Sigmoid colon (tissue), 7 donors: ENCODE data around the gene HIVEP3. TPM values are rescaled to one million over a fixed set of nuclear protein-coding genes. Genes with fewer than 3 reads are reported as not detected.
A peak's percentile ranks its signal among the peaks of the same experiment; 100 is the strongest.
"Not testable (repeated sequence)": the region's sequence is repeated elsewhere in the genome, so short reads cannot be mapped to it uniquely, and the experiment has no call there.

Source experiments
- DNase-seq: peaks from one replicate; pipeline ENCODE4 v3.0.0-alpha.2; 2019
- H3K27ac ChIP-seq, 4 donors: fragments of 200-600 bp; sonication (generic); one replicate each; pipeline ENCODE4 v1.5.1; 2016 to 2019; ENCODE audit warnings: mild to moderate bottlenecking in 1 of 4
- H3K27me3 ChIP-seq, 3 donors: fragments of 200-600 bp; sonication (generic); one replicate each; pipeline ENCODE4 v1.5.1; 2019; ENCODE audit warnings: mild to moderate bottlenecking in 1 of 3
- H3K36me3 ChIP-seq, 4 donors: fragments of 200-600 bp; sonication (generic); one replicate each; pipeline ENCODE4 v1.5.1; 2016 to 2019
- H3K4me1 ChIP-seq, 4 donors: fragments of 200-600 bp; sonication (generic); one replicate each; pipeline ENCODE4 v1.5.1; 2017 to 2019
- H3K4me3 ChIP-seq, 4 donors: fragments of 200-600 bp; sonication (generic); one replicate each; pipeline ENCODE4 v1.5.1; 2017 to 2019; ENCODE audit warnings: mild to moderate bottlenecking in 2 of 4, moderate library complexity in 1 of 4
- H3K9me3 ChIP-seq, 4 donors: fragments of 200-600 bp in 3 of 4; sonication (generic) in 3 of 4; one replicate each; pipeline versions ENCODE4 v1.5.1 to v1.6.1; 2013 to 2019
- EP300 ChIP-seq, 4 donors: sonication (generic); formaldehyde crosslinking; IDR thresholded peaks; one replicate each; pipeline ENCODE4 v1.6.1; 2017; ENCODE audit warnings: antibody characterized with exemption in 4 of 4
- POLR2A ChIP-seq, 2 donors: fragments of 450-650 bp; IDR thresholded peaks; one replicate each; pipeline ENCODE4 v1.6.1; 2016; ENCODE audit warnings: antibody characterized with exemption in 2 of 2, mild to moderate bottlenecking in 2 of 2, moderate library complexity in 2 of 2
- POLR2AphosphoS5 ChIP-seq, 4 donors: sonication (generic); formaldehyde crosslinking; IDR thresholded peaks; one replicate each; pipeline ENCODE4 v1.6.1; 2017; ENCODE audit warnings: antibody characterized with exemption in 4 of 4
- WGBS, 2 donors: extraction: QIAGEN DNeasy Blood & Tissue Kit; methylation state at CpG; one replicate each; pipeline ENCODE4 v1.1.7; 2013; 5-methylcytosine and 5-hydroxymethylcytosine counted together
- intact Hi-C: fragments of 100-400 bp; cut with DNase I; formaldehyde crosslinking; loops from one replicate; pipeline ENCODE4 v1.15.1; 2023
- polyA plus RNA-seq, 3 donors: library from polyadenylated mRNA; stranded (reverse); fragments of 200-250 nt; gene quantifications; one replicate each; pipeline ENCODE4 v1.2.3, GENCODE V29; 2013
- total RNA-seq, 4 donors: library from RNA; depleted of rRNA; stranded (reverse); fragments of >200 nt; gene quantifications; one replicate each; pipeline ENCODE4 v1.1.0, GENCODE V29; 2016
- TF ChIP-seq, protein P1 (sequence below), 4 experiments: fragments of 450-650 bp in 3 of 4; fragments of 200-600 bp in 1 of 4; IDR thresholded peaks; one replicate each; pipeline ENCODE4 v1.5.1; 2016 to 2019; ENCODE audit warnings: antibody characterized with exemption in 4 of 4, mild to moderate bottlenecking in 3 of 4, moderate library complexity in 2 of 4
- donor health status: healthy with polysubstance abuse.
- donor health status: Bipolar disorder and iron deficiency.
- donor health status: healthy.

HIVEP3 gene
- total and polyA plus RNA-seq, 7 donors = 1.4 to 7.8 (median 3.2) TPM

GRCh38 chr1:41925712-41926111 lies 7.0 kb upstream of the HIVEP3 start:
- TF ChIP-seq POLR2A (IDR thresholded peaks at IDR 0.05) = no peak
- TF ChIP-seq POLR2AphosphoS5 (IDR thresholded peaks at IDR 0.05) = no peak
- TF ChIP-seq, protein P1, sequence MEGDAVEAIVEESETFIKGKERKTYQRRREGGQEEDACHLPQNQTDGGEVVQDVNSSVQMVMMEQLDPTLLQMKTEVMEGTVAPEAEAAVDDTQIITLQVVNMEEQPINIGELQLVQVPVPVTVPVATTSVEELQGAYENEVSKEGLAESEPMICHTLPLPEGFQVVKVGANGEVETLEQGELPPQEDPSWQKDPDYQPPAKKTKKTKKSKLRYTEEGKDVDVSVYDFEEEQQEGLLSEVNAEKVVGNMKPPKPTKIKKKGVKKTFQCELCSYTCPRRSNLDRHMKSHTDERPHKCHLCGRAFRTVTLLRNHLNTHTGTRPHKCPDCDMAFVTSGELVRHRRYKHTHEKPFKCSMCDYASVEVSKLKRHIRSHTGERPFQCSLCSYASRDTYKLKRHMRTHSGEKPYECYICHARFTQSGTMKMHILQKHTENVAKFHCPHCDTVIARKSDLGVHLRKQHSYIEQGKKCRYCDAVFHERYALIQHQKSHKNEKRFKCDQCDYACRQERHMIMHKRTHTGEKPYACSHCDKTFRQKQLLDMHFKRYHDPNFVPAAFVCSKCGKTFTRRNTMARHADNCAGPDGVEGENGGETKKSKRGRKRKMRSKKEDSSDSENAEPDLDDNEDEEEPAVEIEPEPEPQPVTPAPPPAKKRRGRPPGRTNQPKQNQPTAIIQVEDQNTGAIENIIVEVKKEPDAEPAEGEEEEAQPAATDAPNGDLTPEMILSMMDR (IDR thresholded peaks at IDR 0.05) = no peak
- no peak for TF ChIP-seq EP300 (IDR thresholded peaks at IDR 0.05)
- Histone ChIP-seq H3K27ac (no peak overlapping the region), H3K4me3 (no peak overlapping the region), H3K36me3 (no peaks in the 10 kb centered on the region), H3K4me1 (no peaks in the 10 kb centered on the region), H3K9me3 (peaks cover 0 to 3% (median 1%) of the 10 kb centered on the region in 4 donors), H3K27me3 (no peaks in the 10 kb centered on the region)
- WGBS, 2 donors = 42 to 66% methylated on average over 1 of the region's 1 CpG
- DNase-seq = no peak
- intact Hi-C loops = no loop called here

DNA sequence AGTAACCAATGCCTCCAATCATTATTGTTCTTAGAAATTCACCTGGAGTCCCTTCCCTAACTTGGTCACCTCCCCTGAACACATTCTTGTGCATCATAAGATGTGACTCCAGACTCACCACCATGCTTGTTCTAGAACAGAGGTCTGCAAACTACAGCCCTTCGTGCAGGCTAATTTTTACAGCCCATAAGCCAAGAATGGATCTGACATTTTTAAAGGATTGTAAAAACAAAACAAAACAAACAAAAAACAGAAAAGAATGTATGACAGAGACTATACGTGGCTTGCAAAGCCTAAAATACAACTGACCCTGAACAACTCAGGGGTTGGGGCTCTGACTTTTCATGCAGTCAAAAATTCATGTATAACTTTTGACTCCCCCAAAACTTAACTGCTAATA lies 6.2 kb upstream of the HIVEP3 start:
- H3K4me1 ChIP-seq = peaks cover 0 to 1% (median under 1%) of the 10 kb centered on the region in 4 donors
- H3K9me3 ChIP-seq = peaks cover 0 to 3% (median 1%) of the 10 kb centered on the region in 4 donors
- H3K27me3 ChIP-seq = no peaks in the 10 kb centered on the region
- H3K36me3 ChIP-seq = no peaks in the 10 kb centered on the region
- TF ChIP-seq EP300 (IDR thresholded peaks at IDR 0.05) (no peak), POLR2A (IDR thresholded peaks at IDR 0.05) (no peak), POLR2AphosphoS5 (IDR thresholded peaks at IDR 0.05) (no peak)
- TF ChIP-seq, protein P1 (IDR thresholded peaks at IDR 0.05) = no peak
- DNase-seq = no peak
- H3K27ac ChIP-seq = no peak overlapping the region
- intact Hi-C loops = no loop called here
- no peak overlapping the region for H3K4me3 ChIP-seq
- 24 to 61% methylated on average over 2 of the region's 2 CpGs for WGBS, 2 donors

DNA sequence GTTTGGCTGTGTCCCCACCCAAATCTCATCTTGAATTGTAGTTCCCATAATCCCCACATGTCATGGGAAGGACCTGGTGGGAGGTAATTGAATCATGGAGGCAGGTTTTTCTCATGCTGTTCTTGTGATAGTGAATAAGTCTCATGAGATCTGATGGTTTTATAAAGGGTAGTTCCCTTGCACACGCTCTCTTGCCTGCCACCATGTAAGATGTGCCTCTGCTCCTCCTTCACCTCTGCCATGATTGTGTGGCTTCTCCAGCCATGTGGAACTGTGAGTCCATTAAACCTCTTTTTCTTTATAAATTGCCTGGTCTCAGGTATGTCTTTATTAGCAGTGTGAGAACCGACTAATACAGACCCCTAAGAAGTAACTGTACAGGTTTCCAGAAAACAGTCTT lies 2.5 kb upstream of the HIVEP3 start:
- H3K36me3 ChIP-seq, DNase-seq, H3K27ac ChIP-seq, intact Hi-C loops, H3K27me3 ChIP-seq, H3K9me3 ChIP-seq, H3K4me3 ChIP-seq: not testable (repeated sequence)
- peaks cover 0 to 35% (median 27%) of the 10 kb centered on the region in 4 donors for H3K4me1 ChIP-seq
- 94 to 95% methylated on average over 2 of the region's 2 CpGs for WGBS, 2 donors

DNA sequence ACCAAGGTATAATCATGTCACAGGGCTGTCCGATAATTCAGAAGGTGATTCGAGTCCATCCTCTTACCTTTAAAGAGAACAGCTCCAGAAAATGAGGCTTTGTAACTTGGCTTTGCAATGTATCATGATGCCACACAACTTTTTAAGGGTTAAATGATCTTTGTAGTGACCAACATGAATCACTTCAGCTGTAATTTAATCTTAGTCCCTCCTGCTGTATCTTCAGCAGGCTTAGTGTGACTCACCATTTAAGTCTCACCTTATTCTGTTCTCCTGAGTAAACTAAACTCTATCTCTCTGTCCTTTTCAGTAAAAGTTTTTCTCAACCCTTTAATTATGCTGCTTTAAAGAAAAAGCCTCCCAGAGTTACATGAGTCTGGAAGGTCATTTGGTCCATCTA lies 1.9 kb upstream of the HIVEP3 start:
- H3K4me3 ChIP-seq = no peak overlapping the region
- intact Hi-C loops = no loop called here
- peaks cover 0 to 3% (median 1%) of the 10 kb centered on the region in 4 donors for H3K9me3 ChIP-seq
- no peaks in the 10 kb centered on the region for H3K36me3 ChIP-seq
- no peaks in the 10 kb centered on the region for H3K27me3 ChIP-seq
- H3K4me1 ChIP-seq = peaks cover 0 to 35% (median 29%) of the 10 kb centered on the region in 4 donors
- WGBS, 2 donors = 86 to 91% methylated on average over 2 of the region's 2 CpGs
- DNase-seq = no peak
- H3K27ac ChIP-seq = no peak overlapping the region
- TF ChIP-seq EP300 (IDR thresholded peaks at IDR 0.05) = no peak
- TF ChIP-seq, protein P1 (IDR thresholded peaks at IDR 0.05) = no peak
- no peak for TF ChIP-seq POLR2A (IDR thresholded peaks at IDR 0.05)
- TF ChIP-seq POLR2AphosphoS5 (IDR thresholded peaks at IDR 0.05) = no peak

DNA sequence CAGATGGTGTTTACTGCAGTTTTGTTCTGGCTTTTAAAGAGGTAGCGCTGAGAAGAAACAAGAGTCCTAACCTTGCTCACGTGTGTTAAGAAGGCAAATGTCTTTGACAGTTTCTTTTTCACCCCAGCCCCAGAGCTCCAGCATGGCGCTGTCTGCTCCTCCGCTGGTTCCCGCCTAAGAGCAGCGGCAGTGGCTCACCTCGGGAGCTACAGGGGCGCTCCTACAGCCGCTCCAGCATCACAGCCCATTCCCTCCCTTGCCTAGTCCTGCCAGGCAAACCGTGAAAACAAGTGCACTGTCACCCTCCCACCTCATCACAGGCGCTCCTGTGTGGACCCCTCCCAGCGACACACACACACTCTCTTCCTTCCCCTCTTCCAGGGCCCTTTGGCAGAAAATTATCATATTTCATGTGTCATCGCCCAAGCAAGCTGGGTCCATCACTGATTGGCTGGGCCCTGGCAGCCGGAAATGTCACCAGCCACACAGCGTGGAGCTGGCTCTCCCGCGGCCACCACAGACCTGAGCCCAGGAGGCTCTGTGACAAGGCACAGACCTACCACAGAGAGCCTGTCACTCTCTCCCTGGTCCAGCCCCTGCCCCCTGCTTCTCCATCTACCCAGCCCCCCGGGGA lies 1.2 kb upstream of the HIVEP3 start:
- 41 to 77% methylated on average over 18 of the region's 18 CpGs for WGBS, 2 donors
- no peaks in the 10 kb centered on the region for H3K36me3 ChIP-seq
- peaks cover 0 to 3% (median 1%) of the 10 kb centered on the region in 4 donors for H3K9me3 ChIP-seq
- H3K27me3 ChIP-seq = no peaks in the 10 kb centered on the region
- TF ChIP-seq POLR2AphosphoS5 (IDR thresholded peaks at IDR 0.05) (no peak), EP300 (IDR thresholded peaks at IDR 0.05) (no peak), POLR2A (IDR thresholded peaks at IDR 0.05) (no peak)
- TF ChIP-seq, protein P1 (IDR thresholded peaks at IDR 0.05) = no peak
- DNase-seq = no peak
- peaks cover 0 to 35% (median 29%) of the 10 kb centered on the region in 4 donors for H3K4me1 ChIP-seq
- peak overlapping the region in 3 of 4 donors; percentile 9 to 29 (median 19) for H3K4me3 ChIP-seq
- H3K27ac ChIP-seq = peak overlapping the region in 1 of 4 donors; percentile 2
- intact Hi-C loops = loop anchor here (2.0 kb wide), 1 partner anchor 115 kb away; no protein-coding TSS in a partner anchor
